Posterior vena cava (tissue), 2 donors: ENCODE results near the gene SLX9. TPM values are rescaled to one million over a fixed set of nuclear protein-coding genes. Genes with fewer than 3 reads are reported as not detected.

ENCODE experiments used
- DNase-seq: peaks from one replicate; pipeline ENCODE4 v3.0.0-alpha.2; 2020; ENCODE audit warnings: low spot score
- intact Hi-C, 2 donors: fragments of 100-400 bp; cut with DNase I; formaldehyde crosslinking; loops; one replicate each; pipeline versions ENCODE4 v1.14.1 to v1.14.2; 2022 to 2023
- long read RNA-seq, 2 donors: library from polyadenylated mRNA; unstranded; transcript quantifications; one replicate each; pipeline ENCODE4 v2.0.0, GENCODE V29; 2020 to 2021
- total RNA-seq, 2 donors: library from RNA; stranded (reverse); fragmentation: NEBNext Ultra II Directional; extraction: Animal tissue kit (Norgen Biotek cat#: 25700); gene quantifications; one replicate each; pipeline ENCODE4 v1.2.1, GENCODE V29; 2021
- donor health status: DM: yes; HTN: yes; CAD: no.
- donor health status: DM: yes; HTN: yes; CAD: no.

SLX9 gene
- 10 to 100 TPM; 25.8 to 31.6 TPM for total RNA-seq
- long read RNA-seq, donor 1, partial matches to known transcripts: 3 of 7 reads
- long read RNA-seq, donor 1, other reads (novel, unspliced or antisense): 4 of 7 reads
- long read RNA-seq, donor 2, partial matches to known transcripts: 4 of 11 reads
- long read RNA-seq, donor 2, other reads (novel, unspliced or antisense): 3 of 11 reads

GRCh38 chr21:44939532-44940115 is at the start of gene SLX9:
Gene SLX9 (plus strand): TSS chr21:44940029. CDS start chr21:44940058, 29 bp downstream.
- peak; percentile 94 for DNase-seq
- intact Hi-C loops: no loop called here

DNA sequence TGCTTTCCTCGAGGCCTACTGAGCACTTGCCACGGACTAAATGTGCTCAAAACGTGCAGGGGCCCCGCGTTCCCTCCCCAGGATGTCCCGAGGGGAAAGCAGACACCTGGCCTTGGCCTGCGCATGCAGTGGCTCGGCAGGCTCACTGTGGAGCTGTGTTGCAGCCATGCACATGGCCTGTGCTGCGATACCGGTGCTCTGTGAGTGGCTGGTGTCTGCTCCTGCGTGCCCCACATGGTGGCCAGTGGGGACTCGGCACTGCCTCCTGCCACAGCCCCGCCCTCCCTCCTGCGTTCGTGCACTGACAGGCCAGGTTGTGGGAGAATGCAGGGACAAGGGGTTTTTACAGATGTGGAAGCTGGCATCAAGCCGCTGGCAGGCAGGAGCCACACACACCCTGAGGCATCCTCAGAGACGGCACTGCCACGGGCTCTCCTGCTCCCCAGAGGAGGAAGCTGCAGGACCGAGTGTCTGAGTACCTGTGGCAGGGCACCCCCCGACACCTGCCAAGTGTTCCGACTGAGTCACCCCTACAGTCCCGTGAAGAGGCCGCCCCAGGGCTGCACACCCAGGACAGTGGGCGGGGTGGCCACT is 49.4 kb upstream of the SLX9 start:
- DNase-seq: peak; percentile 72
- intact Hi-C loops: loop anchor here in 1 of 2 donors (5.0 kb wide), 1 partner anchor 42 kb away; no protein-coding TSS in a partner anchor

DNA sequence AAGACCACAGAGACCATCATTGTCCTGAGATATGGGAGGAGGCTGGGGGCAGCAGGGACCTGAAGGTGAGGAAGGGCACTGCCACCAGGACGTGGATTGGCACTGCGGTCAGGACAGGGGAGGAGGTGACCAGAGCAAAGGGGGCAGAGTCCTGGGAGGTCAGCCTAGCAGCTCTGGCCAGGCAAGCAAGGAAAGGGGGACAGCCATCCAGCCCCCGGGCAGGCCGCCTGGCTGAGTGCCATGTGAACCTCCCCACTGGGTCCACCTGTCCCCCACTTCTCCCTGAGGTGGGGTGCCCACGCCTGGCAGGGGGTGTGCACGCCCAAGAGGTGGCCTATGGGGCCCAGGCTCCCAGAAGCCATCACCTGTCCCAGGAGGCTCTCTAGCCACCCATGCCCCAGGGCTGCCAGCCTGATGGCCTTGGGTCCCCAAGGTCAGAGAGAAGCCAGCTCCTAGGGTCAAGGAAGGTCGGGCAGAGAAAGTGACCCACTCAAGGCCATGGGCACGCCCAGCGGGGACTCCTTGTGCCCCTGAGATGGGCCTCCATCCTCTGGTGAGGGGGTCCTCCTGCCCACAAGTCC is 48.8 kb upstream of the SLX9 start:
- peak; percentile 76 for DNase-seq
- intact Hi-C loops: loop anchor here in 1 of 2 donors (5.0 kb wide), 1 partner anchor 41 kb away; no protein-coding TSS in a partner anchor

- intact Hi-C loops: loop anchor here in 1 of 2 donors (5.0 kb wide), 1 partner anchor 41 kb away; no protein-coding TSS in a partner anchor
- DNase-seq: peak; percentile 73
Measured at GRCh38 chr21:44891631-44892031, 48.2 kb upstream of the SLX9 start.

DNA sequence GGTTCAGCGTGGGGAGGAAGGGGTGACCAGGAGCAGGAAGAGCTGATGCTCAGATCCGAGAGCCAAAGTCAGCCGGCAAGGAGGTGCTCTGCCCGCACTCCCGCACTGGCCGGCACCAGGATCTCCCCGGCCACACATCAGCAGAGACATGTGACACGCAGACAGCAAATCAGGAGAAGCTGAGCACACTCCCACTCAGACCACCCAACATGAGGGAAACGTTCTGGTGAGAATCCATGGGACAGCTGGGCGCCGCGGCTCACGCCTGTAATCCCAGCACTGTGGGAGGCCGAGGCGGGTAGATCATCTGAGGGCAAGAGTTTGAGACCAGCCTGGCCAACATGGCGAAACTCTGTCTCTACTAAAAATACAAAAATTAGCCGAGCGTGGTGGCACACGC is 47.7 kb upstream of the SLX9 start:
- peak; percentile 56 for DNase-seq
- intact Hi-C loops: loop anchor here in 1 of 2 donors (5.0 kb wide), 1 partner anchor 40 kb away; no protein-coding TSS in a partner anchor

GRCh38 chr21:44892536-44893277 is 47.1 kb upstream of the SLX9 start:
- intact Hi-C loops: loop anchor here in 1 of 2 donors (5.0 kb wide), 1 partner anchor 40 kb away; no protein-coding TSS in a partner anchor
- DNase-seq: peak; percentile 88

DNA sequence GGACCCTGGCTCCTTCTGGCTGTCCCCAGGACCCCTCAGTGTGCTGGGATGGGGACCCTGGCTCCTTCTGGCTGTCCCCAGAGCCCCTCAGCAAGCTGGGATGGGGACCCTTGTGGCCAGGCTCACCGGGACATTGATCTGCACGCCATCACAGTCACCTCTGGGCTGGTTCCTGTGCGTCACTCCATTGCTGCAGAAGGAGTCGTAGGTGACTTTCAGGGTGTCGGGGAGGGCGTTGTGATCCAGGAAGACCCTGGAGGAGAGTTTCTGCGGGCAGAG is 46.6 kb upstream of the SLX9 start:
- DNase-seq: peak; percentile 71
- intact Hi-C loops: loop anchor here in 1 of 2 donors (5.0 kb wide), 1 partner anchor 39 kb away; no protein-coding TSS in a partner anchor

GRCh38 chr21:44893948-44894656 is 45.7 kb upstream of the SLX9 start:
- DNase-seq: peak; percentile 62
- intact Hi-C loops: loop anchor here in 1 of 2 donors (5.0 kb wide), 1 partner anchor 38 kb away; no protein-coding TSS in a partner anchor

DNA sequence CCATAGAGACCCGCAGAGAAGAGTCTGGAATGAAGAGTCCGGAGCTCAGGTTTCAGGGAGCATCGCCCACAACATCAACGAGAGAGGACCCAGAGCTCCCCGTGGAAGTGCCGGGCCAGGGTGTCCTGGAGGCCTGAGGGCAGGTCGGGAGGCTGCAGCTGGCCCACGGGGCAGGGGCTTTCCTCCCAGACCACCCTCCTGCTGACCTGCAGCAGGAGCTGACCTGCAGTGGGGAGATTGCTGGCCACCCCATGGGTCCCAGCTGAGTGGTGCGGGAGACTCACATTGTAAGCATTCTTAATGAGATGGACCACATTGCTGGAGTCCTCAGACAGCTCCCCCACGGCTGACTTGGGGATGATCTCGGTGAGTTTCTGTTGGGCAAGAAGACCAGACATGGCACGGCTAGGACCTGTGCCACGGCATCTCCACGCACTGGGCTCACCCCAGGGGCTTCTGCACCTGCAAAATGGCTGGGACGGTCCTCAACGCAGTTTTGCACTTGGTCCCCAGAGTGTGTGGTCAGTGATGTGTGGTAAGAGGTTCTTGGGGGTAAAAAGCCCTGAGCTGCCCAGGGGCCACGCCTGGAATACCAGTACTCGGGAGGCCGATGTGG is 45.0 kb upstream of the SLX9 start:
- intact Hi-C loops: loop anchor here in 1 of 2 donors (5.0 kb wide), 1 partner anchor 38 kb away; no protein-coding TSS in a partner anchor
- no peak for DNase-seq

GRCh38 chr21:44895859-44896258 is 44.0 kb upstream of the SLX9 start:
- intact Hi-C loops: no loop called here

DNA sequence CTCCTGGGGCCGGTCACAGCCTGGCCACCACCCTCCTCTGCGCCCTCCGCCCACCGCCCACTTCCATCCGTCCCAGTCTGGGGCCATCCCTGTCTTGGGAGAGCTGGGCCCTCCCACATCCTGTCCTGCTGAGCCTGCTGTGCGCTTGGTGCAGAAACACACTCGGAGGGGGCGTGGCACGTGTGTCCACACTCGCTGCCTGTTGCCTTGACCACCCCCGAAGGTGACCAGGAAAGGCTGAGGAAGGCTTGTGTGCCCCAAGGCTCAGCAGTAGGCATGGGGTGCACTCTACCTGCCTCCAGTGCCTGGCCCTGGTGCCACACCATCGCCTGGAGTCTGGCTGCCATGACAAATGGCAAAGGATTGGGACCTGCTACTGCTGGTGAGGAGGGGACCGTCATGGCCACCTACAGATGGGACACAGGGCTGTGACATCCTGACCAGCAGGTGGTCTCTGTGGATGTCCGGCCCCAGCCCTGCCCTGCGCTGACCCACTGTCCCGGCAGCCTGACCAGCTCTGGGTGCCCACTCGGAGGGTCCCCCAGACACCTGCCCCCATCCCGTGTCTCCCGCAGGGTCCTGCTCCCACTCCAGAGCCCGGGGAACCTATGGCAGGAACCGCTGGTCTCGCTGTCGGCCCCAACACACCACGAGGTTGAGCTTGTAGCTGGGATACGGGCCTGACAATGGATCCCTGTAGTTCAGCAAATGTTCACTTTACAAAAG is 43.1 kb upstream of the SLX9 start:
- intact Hi-C loops: no loop called here
- DNase-seq: no peak

More at GRCh38 chr21:44895859-44896258, 44.0 kb upstream of the SLX9 start:
- DNase-seq: no peak

DNA sequence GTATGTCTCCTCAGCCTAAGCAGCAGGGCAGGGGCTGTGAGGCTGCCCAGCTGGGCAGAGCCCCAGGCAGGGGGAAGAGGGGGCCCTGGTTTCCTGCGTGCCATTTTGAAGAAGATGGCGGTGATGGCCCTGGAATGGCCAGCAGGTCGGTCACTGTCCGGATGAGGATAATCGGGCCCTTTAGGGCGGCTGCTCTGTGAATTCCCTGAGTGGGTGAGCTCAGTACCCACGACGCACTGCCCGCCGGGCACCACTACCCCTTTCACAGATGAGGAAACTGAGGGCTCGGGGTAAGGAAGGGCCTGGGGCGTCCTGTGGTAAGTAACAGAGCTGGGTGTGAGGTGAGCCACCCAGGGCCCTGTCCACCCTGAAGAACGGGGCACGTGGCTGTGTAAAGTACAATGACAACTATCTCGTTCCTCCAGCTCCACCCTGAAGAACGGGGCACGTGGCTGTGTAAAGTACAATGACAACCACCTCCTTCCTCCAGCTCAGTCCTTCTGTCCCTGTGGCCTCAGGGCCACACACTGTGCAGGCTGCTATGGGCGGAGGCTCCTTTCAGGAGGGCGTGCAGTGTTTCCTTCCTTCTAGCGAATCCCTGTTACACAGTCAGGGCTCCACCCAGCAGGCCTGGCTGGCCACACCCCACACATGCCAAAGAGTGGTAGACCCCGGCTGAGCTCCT is 42.4 kb upstream of the SLX9 start:
- no peak for DNase-seq
- intact Hi-C loops: no loop called here

- DNase-seq: peak; percentile 74
- intact Hi-C loops: no loop called here
Measured at GRCh38 chr21:44898011-44898488, 41.8 kb upstream of the SLX9 start.

- DNase-seq: peak; percentile 70
- intact Hi-C loops: no loop called here
Measured at GRCh38 chr21:44898851-44899767, 40.7 kb upstream of the SLX9 start.

GRCh38 chr21:44899768-44900558 is 39.9 kb upstream of the SLX9 start:
- intact Hi-C loops: no loop called here
- DNase-seq: peak; percentile 77
